HL-60 (cell line): ENCODE data around the gene EPB41L3.

Experiments used
- DNase-seq, 2 experiments: peaks; one replicate each; pipeline ENCODE4 v3.0.0-alpha.2; 2010 to 2020; ENCODE audit warnings: low read depth in 1 of 2, low spot score in 1 of 2
- H3K27ac ChIP-seq: fragments of 250-450 bp; sonication (Bioruptor Pico); replicated peaks from 2 replicates; pipeline ENCODE4 v1.5.1; 2020; ENCODE audit warnings: mild to moderate bottlenecking, moderate library complexity
- H3K27me3 ChIP-seq: fragments of 250-450 bp; sonication (Bioruptor Pico); 2 replicates; pipeline ENCODE4 v1.5.1; 2021; ENCODE audit warnings: mild to moderate bottlenecking, moderate library complexity; ENCODE audit not compliant: insufficient read depth, poor library complexity, severe bottlenecking
- H3K4me3 ChIP-seq: replicated peaks from 2 replicates; pipeline ENCODE4 v1.5.1; 2011; ENCODE audit warnings: mild to moderate bottlenecking, control low read depth, low read length; ENCODE audit not compliant: insufficient read depth
- GABPA ChIP-seq: IDR thresholded peaks from 2 replicates; pipeline ENCODE4 v1.6.1; 2012; ENCODE audit warnings: low read depth
- POLR2AphosphoS5 ChIP-seq: IDR thresholded peaks from 2 replicates; pipeline ENCODE4 v1.6.1; 2012; ENCODE audit warnings: low read depth
- SPI1 ChIP-seq: IDR thresholded peaks from 2 replicates; pipeline ENCODE4 v1.6.1; 2012; ENCODE audit warnings: low read depth, mild to moderate bottlenecking, borderline replicate concordance
- TF ChIP-seq, protein P1 (sequence below): IDR thresholded peaks from one replicate; pipeline ENCODE4 v1.5.1; 2011; ENCODE audit warnings: low read length, control low read depth, inconsistent platforms; ENCODE audit not compliant: insufficient read depth
- TF ChIP-seq, protein P2 (sequence below): IDR thresholded peaks from 2 replicates; pipeline ENCODE4 v1.6.1; 2012; ENCODE audit warnings: low read depth; ENCODE audit not compliant: insufficient replicate concordance

The EPB41L3 gene

GRCh38 chr18:5469340-5469739 is 74.5 kb downstream of the EPB41L3 start:
- H3K4me3 ChIP-seq = no peak overlapping the region
- no peak for DNase-seq
- TF ChIP-seq GABPA = no peak
- TF ChIP-seq, protein P1, sequence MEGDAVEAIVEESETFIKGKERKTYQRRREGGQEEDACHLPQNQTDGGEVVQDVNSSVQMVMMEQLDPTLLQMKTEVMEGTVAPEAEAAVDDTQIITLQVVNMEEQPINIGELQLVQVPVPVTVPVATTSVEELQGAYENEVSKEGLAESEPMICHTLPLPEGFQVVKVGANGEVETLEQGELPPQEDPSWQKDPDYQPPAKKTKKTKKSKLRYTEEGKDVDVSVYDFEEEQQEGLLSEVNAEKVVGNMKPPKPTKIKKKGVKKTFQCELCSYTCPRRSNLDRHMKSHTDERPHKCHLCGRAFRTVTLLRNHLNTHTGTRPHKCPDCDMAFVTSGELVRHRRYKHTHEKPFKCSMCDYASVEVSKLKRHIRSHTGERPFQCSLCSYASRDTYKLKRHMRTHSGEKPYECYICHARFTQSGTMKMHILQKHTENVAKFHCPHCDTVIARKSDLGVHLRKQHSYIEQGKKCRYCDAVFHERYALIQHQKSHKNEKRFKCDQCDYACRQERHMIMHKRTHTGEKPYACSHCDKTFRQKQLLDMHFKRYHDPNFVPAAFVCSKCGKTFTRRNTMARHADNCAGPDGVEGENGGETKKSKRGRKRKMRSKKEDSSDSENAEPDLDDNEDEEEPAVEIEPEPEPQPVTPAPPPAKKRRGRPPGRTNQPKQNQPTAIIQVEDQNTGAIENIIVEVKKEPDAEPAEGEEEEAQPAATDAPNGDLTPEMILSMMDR = no peak
- TF ChIP-seq SPI1 = no peak
- TF ChIP-seq POLR2AphosphoS5 = no peak; the same call in 1 of the 2 replicates
- TF ChIP-seq, protein P2, sequence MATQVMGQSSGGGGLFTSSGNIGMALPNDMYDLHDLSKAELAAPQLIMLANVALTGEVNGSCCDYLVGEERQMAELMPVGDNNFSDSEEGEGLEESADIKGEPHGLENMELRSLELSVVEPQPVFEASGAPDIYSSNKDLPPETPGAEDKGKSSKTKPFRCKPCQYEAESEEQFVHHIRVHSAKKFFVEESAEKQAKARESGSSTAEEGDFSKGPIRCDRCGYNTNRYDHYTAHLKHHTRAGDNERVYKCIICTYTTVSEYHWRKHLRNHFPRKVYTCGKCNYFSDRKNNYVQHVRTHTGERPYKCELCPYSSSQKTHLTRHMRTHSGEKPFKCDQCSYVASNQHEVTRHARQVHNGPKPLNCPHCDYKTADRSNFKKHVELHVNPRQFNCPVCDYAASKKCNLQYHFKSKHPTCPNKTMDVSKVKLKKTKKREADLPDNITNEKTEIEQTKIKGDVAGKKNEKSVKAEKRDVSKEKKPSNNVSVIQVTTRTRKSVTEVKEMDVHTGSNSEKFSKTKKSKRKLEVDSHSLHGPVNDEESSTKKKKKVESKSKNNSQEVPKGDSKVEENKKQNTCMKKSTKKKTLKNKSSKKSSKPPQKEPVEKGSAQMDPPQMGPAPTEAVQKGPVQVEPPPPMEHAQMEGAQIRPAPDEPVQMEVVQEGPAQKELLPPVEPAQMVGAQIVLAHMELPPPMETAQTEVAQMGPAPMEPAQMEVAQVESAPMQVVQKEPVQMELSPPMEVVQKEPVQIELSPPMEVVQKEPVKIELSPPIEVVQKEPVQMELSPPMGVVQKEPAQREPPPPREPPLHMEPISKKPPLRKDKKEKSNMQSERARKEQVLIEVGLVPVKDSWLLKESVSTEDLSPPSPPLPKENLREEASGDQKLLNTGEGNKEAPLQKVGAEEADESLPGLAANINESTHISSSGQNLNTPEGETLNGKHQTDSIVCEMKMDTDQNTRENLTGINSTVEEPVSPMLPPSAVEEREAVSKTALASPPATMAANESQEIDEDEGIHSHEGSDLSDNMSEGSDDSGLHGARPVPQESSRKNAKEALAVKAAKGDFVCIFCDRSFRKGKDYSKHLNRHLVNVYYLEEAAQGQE = no peak
- no peak overlapping the region; the same call in 1 of the 2 replicates for H3K27ac ChIP-seq
- H3K27me3 ChIP-seq = no peaks in the 10 kb centered on the region

GRCh38 chr18:5468394-5468793 is 75.4 kb downstream of the EPB41L3 start:
- Histone ChIP-seq H3K27ac (peak overlapping the region; percentile 89), H3K27me3 (no peaks in the 10 kb centered on the region), H3K4me3 (no peak overlapping the region)
- TF ChIP-seq, protein P2 = no peak
- no peak for TF ChIP-seq POLR2AphosphoS5
- TF ChIP-seq, protein P1 = no peak
- TF ChIP-seq GABPA = no peak
- TF ChIP-seq SPI1 = no peak
- DNase-seq = no peak

DNA sequence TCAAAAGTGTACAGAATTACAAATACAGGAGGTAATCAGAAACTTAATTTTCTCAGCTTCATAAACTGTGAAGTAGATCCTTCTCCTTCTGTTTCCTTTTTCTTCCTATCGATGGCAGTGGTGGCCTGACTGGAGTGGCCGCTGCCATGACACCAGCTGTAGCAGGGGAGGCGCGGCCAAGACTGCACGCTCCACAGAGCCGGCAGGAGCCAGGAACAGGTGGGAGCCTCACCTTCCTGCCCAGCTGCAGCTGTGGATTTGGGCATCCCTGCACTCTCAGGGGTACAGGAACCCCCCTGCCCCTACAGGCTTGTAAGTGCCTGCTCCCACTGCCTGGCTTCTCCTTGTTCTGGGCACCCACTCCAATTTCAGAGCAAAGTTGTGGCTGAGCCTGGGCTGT is 76.1 kb downstream of the EPB41L3 start:
- peak overlapping the region; percentile 89 for H3K27ac ChIP-seq
- H3K4me3 ChIP-seq = no peak overlapping the region
- no peak for DNase-seq
- TF ChIP-seq, protein P2 = no peak
- TF ChIP-seq POLR2AphosphoS5 = no peak
- no peak for TF ChIP-seq SPI1
- TF ChIP-seq, protein P1 = no peak
- TF ChIP-seq GABPA = no peak
- no peaks in the 10 kb centered on the region for H3K27me3 ChIP-seq
